Suppressor macrophage (primary cell): ENCODE data around the gene SPATA21.
A peak's percentile ranks its signal among the peaks of the same experiment; 100 is the strongest.

Source experiments
- DNase-seq, 4 experiments: peaks; one replicate each; pipeline ENCODE4 v3.0.0-alpha.2; 2020 to 2022

SPATA21 gene

DNA sequence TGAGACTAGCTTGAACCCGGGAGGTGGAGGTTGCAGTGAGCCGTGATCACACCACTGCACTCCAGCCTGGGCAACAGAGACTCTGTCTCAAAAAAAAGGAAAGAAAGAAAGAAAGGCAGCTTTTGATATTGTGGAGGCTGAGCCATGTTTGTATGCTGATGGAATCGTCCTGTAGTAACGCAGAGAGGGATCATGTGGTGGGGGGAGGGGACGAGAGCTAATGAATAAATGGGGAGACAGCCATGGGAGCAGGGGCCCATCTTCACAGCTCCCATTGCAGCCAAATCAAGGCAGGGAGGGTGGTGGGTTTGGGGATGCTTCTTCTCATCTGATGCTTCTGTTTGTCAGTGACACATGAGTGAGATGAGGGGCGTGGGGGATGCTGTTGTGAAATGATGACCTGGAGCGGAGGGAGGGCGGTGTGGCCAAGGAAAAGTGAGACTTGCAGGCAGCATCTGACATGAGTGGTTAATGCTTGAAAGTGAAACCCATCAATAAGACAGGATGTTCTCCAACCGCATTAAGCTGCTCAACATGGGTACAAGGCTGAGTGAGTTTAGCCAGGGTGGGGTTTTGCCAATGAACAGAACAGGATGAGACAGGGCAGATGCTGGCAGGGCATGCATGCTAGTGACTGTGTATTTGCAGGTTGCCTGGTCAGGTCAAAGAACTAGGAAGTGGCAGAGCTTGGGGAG, 16.7 kb downstream of the SPATA21 start:
- DNase-seq, result no peak

DNA sequence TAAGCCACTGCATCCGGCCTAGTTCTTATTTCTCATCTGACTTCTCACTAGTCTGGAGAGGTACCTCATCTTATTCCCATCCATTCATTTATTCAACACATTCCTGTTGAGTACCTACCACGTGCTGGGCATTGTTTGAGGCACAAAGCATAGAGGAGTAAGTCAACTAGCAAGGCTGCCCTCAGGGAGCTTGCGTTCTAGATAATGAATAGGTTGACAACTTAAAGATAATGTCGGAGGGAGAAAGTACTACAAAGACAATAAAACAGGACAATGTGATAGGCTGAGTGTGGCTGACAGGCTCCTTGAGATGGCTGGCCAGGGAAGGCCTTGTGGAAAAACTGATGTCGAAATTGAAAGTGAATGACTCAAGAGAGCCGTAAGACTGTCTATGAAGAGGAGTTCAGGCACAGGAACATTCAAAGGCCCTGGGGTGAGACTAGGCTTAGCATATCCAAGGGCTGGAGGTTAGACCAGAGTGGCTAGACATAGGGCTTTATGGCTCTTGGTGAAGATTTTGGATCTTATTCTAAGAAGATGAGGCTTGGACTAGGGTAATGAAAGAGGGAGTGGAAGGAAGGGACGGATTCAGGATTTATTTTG, 18.3 kb downstream of the SPATA21 start:
- DNase-seq, result no peak

DNA sequence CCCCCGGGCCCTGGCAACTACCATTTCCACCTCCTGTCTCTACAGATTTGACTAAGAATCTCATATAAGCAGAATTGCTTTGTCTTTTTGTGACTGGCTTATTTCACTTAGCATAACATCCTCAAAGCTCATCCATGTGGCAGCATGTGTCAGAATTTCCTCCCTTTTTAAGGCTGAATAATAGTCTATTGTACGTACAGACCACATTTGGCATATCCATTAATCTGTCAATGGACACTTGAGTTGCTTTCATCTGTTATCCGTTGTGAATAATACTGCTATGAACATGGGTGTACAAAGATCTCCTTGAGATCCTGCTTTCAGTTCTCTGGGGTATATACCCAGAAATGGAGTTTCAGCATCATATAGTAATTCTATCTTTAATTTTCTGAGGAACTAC, 24.0 kb downstream of the SPATA21 start:
- DNase-seq, result no peak

DNA sequence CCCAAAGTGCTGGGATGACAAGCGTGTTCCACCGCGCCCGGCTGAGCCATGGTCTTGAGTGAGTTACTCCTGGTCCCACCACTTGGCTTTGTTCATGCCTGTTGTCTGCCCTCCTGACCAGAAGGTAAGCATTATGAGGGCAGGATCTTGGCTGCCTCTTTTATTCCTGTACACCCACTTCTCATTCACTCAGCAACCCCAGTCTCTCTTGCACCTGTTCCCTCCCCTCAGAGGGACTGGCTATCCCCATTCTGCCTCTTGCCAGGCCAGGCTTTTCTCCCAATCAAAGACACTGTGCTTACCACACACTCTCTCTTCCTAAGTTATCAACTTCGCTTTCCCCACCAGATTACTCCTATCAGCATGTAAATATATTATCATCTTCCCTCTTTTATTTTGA, 26.4 kb downstream of the SPATA21 start:
- DNase-seq, result no peak

- no peak for DNase-seq
Observed at GRCh38 chr1:16409536-16410152, 27.6 kb downstream of the SPATA21 start.

- DNase-seq, result no peak
Observed at GRCh38 chr1:16406868-16407267, 30.4 kb downstream of the SPATA21 start.

DNA sequence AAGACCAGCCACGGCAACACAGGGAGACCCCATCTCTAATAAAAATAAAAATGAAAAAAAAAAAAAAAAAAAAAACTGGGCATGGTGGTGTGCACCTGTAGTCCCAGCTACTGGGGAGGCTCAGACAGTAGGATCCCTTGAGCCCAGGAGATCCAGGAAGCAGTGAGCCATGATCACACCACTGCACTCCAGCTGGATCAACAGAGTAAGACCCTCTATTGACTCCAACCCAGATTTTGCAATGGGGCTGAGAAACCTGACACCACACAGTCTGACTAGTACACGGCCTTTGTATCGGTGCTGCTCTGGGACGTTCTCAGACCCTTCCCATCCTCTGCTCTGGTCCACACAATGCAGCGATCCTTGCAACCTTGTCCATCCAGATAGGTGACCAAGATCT, 31.8 kb downstream of the SPATA21 start:
- no peak for DNase-seq

DNA sequence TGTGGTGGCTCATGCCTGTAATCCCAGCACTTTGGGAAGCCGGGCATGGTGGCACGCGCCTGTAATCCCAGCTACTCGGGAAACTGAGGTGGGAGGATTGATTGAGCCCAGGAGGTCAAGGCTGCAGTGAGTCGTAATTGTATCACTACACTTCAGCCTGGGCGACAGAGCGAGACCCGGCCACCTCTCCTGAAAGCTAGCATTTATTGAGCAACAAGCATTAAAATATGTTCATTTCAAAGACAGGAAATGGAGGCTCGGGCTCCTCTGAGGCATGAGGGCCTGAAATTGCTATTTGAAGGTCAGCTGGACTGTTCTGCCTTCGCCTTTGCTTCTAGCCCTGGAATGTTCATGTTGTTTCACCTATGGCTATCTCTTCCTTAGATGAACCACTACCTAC, 34.5 kb downstream of the SPATA21 start:
- no peak for DNase-seq

DNA sequence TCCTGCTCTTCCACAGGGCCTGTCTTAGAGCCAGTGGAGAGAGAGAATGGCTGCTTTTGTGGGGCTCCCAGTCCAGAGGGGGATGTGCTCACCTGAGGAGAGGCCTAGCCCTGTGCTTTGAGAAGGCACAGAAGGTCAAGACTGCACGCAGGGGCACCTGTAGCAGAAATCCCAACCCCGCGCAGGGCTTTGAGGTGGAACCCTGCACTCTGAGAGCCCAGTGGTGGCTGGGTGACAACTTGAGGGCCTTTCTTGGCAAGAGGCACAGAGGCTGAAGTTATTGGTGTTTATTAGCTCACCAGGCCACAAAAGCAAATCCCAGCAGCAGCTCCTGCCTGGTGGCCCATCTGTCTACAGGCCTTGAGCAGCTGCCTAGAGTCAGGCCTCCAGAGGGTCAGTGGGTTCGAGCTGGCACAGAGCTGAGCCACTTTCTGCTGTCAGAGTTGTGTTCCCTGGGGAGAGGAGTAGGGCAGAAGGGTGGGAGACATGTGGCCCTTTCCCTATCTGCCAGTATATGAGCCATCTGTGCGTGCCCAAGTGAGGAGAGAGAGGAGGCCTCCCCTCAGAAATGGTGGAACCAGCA, 38.8 kb downstream of the SPATA21 start:
- DNase-seq, result no peak

DNA sequence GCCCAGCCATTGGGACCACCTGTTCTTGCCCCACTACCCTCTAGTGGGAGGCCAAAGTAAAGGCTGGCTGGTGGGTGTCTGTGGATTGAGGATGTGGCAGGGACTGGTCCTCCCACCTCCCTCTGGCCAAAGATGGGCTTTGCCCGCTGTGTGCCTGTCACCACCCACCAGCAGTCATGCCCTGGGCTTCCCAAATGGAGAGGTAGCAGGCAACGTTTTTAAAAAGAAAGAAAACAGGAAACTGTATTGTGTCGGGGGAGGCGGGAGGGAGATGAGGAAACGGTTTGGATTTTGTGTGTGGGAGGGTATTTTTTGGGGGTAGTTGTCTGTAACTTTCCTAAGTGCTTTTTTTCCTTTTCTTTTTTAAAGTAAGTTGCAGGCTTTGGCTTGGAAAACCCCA, 40.1 kb downstream of the SPATA21 start:
- DNase-seq, result peak; percentile 39 to 70 (median 61)

- DNase-seq, result peak; percentile 1 to 29 (median 22)
Observed at GRCh38 chr1:16396591-16396990, 40.6 kb downstream of the SPATA21 start.

DNA sequence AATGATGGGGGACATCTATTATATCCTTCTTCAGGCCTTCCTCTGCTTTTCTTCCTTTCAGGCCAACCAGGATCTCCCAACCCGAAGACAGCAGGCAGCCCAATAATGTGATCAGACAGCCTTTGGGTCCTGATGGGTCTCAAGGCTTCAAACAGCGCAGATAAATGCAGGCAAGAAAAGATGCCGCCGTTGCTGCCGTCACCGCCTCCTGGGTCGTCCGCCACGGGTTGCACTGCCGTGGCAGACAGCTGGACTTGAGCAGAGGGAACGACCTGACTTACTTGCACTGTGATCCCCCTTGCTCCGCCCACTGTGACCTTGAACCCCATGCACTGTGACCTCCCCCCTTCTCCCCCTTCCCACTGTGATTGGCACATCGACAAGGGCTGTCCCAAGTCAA, 42.2 kb downstream of the SPATA21 start:
- DNase-seq, result no peak

DNA sequence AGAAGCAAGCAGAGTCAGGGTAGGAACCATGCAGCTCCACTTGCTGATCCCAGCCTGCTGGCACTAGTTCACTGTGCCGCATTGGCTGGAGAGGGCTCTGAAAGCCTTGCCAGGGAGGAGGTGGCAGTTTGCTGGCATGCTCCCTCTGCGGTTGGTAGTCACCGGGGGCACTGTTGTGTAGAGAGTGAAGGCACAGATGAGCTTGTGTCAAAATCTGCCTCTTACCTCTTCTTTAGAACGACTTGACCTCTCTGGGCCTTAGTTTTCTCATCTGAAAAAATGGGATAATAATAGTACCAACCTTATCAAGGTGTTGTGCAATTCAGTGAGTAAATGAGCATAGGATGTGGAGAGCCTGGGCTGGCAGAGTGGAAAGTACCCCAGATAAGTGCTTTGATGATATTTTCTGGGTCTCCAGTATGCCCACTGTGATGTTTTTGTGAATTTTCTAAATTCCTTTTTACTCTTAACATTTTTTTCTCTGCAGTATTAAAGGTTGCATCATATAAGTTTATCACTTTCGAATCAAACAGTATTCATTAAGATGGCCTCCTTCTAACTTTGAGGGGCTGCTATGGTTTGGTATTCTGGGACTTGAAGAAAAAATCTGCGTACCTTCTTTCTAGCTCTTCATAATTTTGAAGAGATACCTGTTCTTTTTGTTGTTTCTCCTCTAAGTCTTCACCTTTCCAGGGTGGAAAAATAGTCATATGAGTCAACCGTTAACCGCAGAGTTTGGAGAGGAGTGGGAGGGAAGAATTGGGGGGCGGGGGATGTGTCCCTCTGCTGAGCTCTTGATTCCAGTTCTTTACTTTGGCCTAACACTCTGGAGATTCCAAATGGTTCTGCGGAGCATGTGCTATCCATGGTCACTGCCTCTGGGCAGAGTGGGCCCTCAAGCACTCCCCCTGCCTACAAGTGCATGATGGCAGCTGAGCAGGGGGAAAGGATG, 43.4 kb downstream of the SPATA21 start:
- no peak for DNase-seq

GRCh38 chr1:16392740-16393569, 44.3 kb downstream of the SPATA21 start:
- DNase-seq, result no peak

DNA sequence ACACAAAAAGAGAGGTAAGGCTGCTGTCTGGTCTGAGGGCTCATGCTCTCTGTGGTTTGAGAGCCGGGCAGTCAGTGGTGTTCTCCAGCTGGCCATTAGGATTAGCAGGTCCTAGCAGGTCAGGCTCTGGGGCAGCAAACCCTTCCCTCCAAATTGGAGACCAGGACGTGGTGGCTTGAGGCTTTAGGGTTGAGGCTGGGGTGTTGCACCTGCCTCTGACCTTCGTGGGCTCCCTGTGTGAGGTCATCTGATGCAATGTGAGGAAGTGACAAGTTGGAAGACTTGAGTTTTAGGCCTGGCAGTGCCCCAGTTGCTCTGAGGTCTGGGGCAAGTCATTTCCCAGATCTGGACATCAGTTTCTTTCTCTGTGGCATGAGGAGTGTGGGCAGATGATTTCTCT, 45.8 kb downstream of the SPATA21 start:
- DNase-seq, result peak; percentile 39 to 60 (median 54)

- DNase-seq, result peak; percentile 36 to 71 (median 62)
Observed at GRCh38 chr1:16387201-16388188, 49.7 kb downstream of the SPATA21 start.

DNA sequence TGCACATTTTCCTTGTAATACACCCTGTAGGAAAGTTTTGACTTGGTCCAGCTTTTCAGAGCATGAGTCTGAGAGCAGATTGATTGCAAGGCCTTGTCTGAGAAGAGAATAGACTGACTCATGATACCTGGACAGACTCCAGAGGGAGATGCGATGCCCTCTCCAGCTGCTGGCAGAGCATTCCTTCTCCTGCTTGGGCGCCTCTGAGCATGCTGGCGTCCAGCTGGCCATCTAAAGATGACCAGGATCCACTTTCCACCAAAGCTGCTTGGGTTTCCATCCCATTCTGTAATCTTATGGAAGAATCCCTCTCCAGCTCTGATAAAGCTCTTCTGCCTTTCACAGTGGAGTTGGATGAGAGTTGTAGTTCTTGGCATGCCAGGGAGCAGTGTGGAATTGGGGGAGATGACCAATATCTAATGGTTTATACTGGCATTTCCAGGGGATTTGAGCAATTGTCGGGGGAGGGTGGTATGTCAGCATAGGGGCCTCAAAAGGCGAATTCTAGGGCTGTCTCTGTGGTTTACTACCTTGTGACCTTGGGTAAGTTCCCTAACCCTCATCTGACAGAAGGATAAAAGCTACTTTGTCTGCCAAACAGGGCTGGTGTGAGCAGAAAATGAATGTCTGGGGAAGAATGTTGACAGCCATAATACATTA, 50.6 kb downstream of the SPATA21 start:
- DNase-seq, result peak; percentile 11 to 35 (median 28)

DNA sequence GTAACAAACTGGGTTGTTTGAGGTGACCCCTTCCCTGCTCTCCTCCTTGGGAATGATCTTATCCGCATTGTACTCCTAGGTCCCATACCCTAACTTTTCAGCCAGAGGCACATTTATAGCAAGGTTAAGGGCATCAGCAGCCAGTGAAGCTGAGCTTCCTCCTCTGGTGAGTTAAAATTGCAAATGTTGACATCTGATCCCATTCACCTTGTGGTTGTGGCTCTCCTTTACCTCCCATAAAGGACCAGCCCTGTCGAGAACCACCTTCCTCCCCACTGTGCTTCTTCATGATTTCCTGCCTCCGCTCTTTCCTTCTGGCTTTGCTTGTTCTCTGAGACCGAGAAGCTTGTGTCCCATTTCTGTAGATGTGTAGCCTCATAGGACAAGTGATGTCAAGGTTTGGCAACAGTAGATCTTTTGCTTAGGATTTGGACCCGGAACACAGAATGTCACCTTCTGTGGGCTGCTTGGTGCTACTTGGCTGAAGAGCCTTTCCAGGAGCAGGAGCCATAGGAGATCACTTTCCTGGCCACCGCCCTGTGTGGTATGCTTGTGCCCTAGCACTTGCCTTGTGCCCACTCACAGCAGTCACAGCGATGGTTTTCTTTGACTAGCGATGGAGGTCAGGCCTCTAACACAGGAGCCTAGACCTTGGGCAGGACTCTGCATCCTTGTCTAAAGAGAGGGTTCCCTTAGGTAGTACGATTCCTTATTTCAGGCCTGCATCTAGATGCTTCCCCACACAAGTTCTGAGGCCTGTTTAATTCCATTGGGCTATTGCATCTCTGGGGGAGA, 51.4 kb downstream of the SPATA21 start:
- no peak for DNase-seq

DNA sequence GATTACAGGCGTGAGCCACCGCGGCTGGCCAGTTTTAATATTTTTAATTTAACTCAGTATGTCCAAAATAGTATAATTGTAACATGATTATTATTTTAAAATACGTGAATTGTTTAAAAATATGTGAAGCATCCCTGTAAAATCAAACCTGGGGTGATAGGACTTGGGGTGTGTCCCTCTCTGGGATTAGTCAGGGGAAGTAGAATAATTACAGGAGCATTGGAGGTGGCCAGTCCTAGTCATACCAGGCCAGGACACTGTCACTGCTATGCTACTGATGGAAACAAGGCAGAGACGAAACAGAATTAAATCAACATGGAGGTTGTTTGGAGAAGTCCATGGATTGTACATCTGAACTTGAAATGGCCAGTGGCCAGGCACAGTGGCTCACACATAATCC, 53.3 kb downstream of the SPATA21 start:
- DNase-seq, result no peak
